MM.1S (cell line): ENCODE data around the gene TSPAN31.
A peak's percentile ranks its signal among the peaks of the same experiment; 100 is the strongest.

Experiments
- DNase-seq: peaks from one replicate; pipeline ENCODE4 v3.0.0-alpha.2; 2015
- H2AFZ ChIP-seq: fragments of 300-600 bp; sonication (generic); 2 replicates; pipeline ENCODE4 v1.6.0; 2016; ENCODE audit warnings: antibody characterized with exemption, low read length
- H3F3A ChIP-seq: fragments of 300-600 bp; sonication (generic); 2 replicates; pipeline ENCODE4 v1.6.1; 2016; ENCODE audit warnings: mild to moderate bottlenecking, antibody characterized with exemption, low read length, moderate library complexity, mixed read lengths; ENCODE audit not compliant: insufficient read depth
- H3K27ac ChIP-seq: fragments of 300-600 bp; sonication (generic); 2 replicates; pipeline ENCODE4 v1.5.1; 2016; ENCODE audit warnings: mild to moderate bottlenecking, low read length
- H3K27me3 ChIP-seq: fragments of 300-600 bp; sonication (generic); replicated peaks from 2 replicates; pipeline ENCODE4 v1.6.0; 2016; ENCODE audit warnings: low read length; ENCODE audit not compliant: insufficient read depth
- H3K36me3 ChIP-seq: fragments of 300-600 bp; sonication (generic); replicated peaks from 2 replicates; pipeline ENCODE4 v1.6.1; 2016; ENCODE audit warnings: mild to moderate bottlenecking, low read length, mixed read lengths; ENCODE audit not compliant: insufficient read depth
- H3K4me1 ChIP-seq: fragments of 300-600 bp; sonication (generic); 2 replicates; pipeline ENCODE4 v1.6.1; 2016; ENCODE audit warnings: low read length, mixed read lengths
- H3K4me2 ChIP-seq: fragments of 300-600 bp; sonication (generic); 2 replicates; pipeline ENCODE4 v1.6.0; 2016; ENCODE audit warnings: low read depth, low read length
- H3K4me3 ChIP-seq: fragments of 300-600 bp; sonication (generic); 2 replicates; pipeline ENCODE4 v1.5.1; 2016; ENCODE audit warnings: low read length, mixed read lengths
- H3K79me2 ChIP-seq: fragments of 300-600 bp; sonication (generic); 2 replicates; pipeline ENCODE4 v1.6.1; 2016; ENCODE audit warnings: mixed run types, low read length, mixed read lengths
- H3K9ac ChIP-seq: fragments of 300-600 bp; sonication (generic); 2 replicates; pipeline ENCODE4 v1.6.1; 2016; ENCODE audit warnings: low read length, mixed read lengths
- H3K9me2 ChIP-seq: fragments of 300-600 bp; sonication (generic); replicated peaks from 2 replicates; pipeline ENCODE4 v1.6.1; 2016; ENCODE audit warnings: mild to moderate bottlenecking, low read length, mixed read lengths; ENCODE audit not compliant: insufficient read depth
- H3K9me3 ChIP-seq: fragments of 300-600 bp; sonication (generic); replicated peaks from 2 replicates; pipeline ENCODE4 v1.6.1; 2016; ENCODE audit warnings: mild to moderate bottlenecking, low read length, mixed read lengths; ENCODE audit not compliant: insufficient read depth
- H4K20me1 ChIP-seq: fragments of 300-600 bp; sonication (generic); 2 replicates; pipeline ENCODE4 v1.6.1; 2016; ENCODE audit warnings: mild to moderate bottlenecking, low read length, moderate library complexity, mixed read lengths; ENCODE audit not compliant: insufficient read depth
- CTCF ChIP-seq: fragments of 300-600 bp; sonication (generic); IDR thresholded peaks from 2 replicates; pipeline ENCODE4 v1.5.1; 2016; ENCODE audit warnings: antibody characterized with exemption, low read length, mixed read lengths
- EZH2 ChIP-seq: fragments of 300-600 bp; sonication (generic); optimal IDR thresholded peaks from 2 replicates; pipeline ENCODE3; 2017; ENCODE audit warnings: low read depth, mild to moderate bottlenecking, antibody characterized with exemption, low read length, mixed read lengths
- EZH2phosphoT487 ChIP-seq: fragments of 300-600 bp; sonication (generic); IDR thresholded peaks from 2 replicates; pipeline ENCODE4 v1.6.1; 2018; ENCODE audit warnings: antibody characterized with exemption, low read length

TSPAN31 gene

GRCh38 chr12:57749061-57749460 is 4.2 kb downstream of the TSPAN31 start:
- Histone ChIP-seq H2AFZ (no peak overlapping the region), H3K79me2 (peaks cover 45% of the 10 kb centered on the region), H3K9me3 (no peaks in the 10 kb centered on the region), H3K4me3 (no peak overlapping the region), H3K36me3 (peaks cover 7% of the 10 kb centered on the region; the same call in 1 of the 2 replicates), H3K9ac (no peak overlapping the region), H3K9me2 (no peaks in the 10 kb centered on the region), H3K27ac (no peak overlapping the region), H3K4me1 (peaks cover 23% of the 10 kb centered on the region), H3F3A (peaks cover 37% of the 10 kb centered on the region), H3K4me2 (no peak overlapping the region), H3K27me3 (no peaks in the 10 kb centered on the region), H4K20me1 (no peaks in the 10 kb centered on the region)
- TF ChIP-seq EZH2phosphoT487 (no peak), EZH2 (no peak), CTCF (no peak)
- no peak for DNase-seq

- H3F3A ChIP-seq = peaks cover 38% of the 10 kb centered on the region
- peaks cover 36% of the 10 kb centered on the region for H3K79me2 ChIP-seq
- H3K9ac ChIP-seq = peak overlapping the region; percentile 88
- H3K4me3 ChIP-seq = peak overlapping the region; percentile 72
- peak overlapping the region; percentile 44; the same call in 1 of the 2 replicates for H3K27ac ChIP-seq
- no peaks in the 10 kb centered on the region for H4K20me1 ChIP-seq
- no peak overlapping the region for H2AFZ ChIP-seq
- H3K4me1 ChIP-seq = peaks cover 28% of the 10 kb centered on the region
- H3K36me3 ChIP-seq = peaks cover 7% of the 10 kb centered on the region; the same call in 1 of the 2 replicates
- no peaks in the 10 kb centered on the region for H3K9me3 ChIP-seq
- DNase-seq = no peak
- H3K9me2 ChIP-seq = no peaks in the 10 kb centered on the region
- no peak for TF ChIP-seq EZH2phosphoT487
- TF ChIP-seq CTCF = no peak
- no peak for TF ChIP-seq EZH2
- H3K27me3 ChIP-seq = no peaks in the 10 kb centered on the region
- H3K4me2 ChIP-seq = peak overlapping the region; percentile 70
Observed at GRCh38 chr12:57750561-57751431, 6.0 kb downstream of the TSPAN31 start.

- Histone ChIP-seq H3K4me1 (peaks cover 28% of the 10 kb centered on the region), H3K9me3 (no peaks in the 10 kb centered on the region), H3F3A (peaks cover 38% of the 10 kb centered on the region), H3K9me2 (no peaks in the 10 kb centered on the region), H3K36me3 (peaks cover 7% of the 10 kb centered on the region; the same call in 1 of the 2 replicates), H3K27me3 (no peaks in the 10 kb centered on the region), H3K4me2 (peak overlapping the region; percentile 70), H3K9ac (peak overlapping the region; percentile 88), H4K20me1 (no peaks in the 10 kb centered on the region), H3K27ac (peak overlapping the region; percentile 44; the same call in 1 of the 2 replicates), H3K4me3 (peak overlapping the region; percentile 72), H3K79me2 (peaks cover 34% of the 10 kb centered on the region), H2AFZ (peak overlapping the region; percentile 60)
- DNase-seq = no peak
- TF ChIP-seq CTCF (no peak), EZH2 (no peak), EZH2phosphoT487 (no peak)
Observed at GRCh38 chr12:57751432-57751787, 6.6 kb downstream of the TSPAN31 start.
